ENCODE results near the gene AMPD3.

AMPD3 gene

DNA sequence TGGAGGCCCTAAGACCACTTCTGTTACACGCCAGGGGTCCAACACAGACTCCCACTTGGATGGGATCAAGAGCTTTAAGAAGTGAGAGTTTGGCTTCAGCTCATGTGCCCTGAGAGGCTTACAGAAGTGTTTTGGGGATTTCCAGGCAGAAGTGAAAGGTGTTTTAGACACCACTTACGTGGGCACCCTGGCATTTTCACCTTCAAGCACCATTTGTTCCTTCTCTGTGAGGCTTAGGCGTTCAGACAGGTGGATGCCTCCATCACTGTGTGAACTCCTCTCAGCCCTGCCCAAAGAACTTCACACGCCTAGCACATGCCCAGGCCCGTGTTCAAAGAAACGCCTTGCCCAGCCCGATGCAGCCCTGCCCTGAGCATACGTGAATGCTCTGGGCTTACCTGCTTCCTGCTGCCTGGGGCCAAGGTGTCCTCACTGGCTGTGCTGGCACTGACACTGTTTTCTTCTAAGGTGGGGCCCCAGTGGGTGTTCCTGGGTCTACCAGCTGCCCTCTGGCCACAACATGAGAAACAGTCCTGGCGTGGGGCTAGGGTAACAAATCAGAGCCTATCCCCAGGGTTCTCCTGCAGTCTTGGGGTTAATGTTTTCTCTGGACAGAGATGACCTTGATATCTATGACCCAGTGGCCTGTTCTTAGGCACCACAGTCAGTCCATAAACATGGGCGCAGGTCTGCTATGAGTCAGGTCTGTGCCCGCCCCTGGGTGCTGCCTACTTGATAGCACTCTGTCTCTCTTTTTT, 34.0 kb downstream of the AMPD3 start:
- Histone ChIP-seq H3K79me2 (ENCODE audit: control insufficient read depth, insufficient read depth, low read length, unreplicated experiment) (no peaks in the 10 kb centered on the region), H3K4me3 (ENCODE audit: low read depth, low read length) (no peak overlapping the region), H3K27ac (ENCODE audit: low read depth, low read length) (no peak overlapping the region), H3K27me3 (ENCODE audit: insufficient read depth, low read length) (no peaks in the 10 kb centered on the region), H2AFZ (ENCODE audit: low read length, unreplicated experiment) (no peak overlapping the region), H3K36me3 (ENCODE audit: insufficient read depth, low read length) (peaks cover 3% of the 10 kb centered on the region; the same call in 1 of the 2 replicates), H3K4me1 (ENCODE audit: control insufficient read depth, insufficient read depth, low read length, unreplicated experiment) (peaks cover 24% of the 10 kb centered on the region)

DNA sequence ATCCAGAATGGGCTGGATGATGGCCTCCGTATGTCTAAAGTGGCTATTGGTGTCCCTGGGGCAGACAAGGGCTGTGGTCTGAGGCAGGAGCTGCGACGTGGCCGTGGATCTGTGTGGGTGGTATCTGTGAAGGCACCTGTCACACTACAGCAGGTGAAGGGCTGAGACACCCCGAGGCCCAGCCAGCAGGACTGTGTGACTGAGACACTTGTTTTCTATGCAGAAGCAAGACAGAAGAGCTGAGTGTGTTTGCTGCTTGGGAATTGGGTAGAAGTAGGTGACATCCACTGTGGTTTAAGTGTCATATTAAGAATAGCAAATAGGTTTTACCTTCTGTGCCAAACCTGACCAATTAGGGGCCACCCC, 35.0 kb downstream of the AMPD3 start:
- H3K27me3 ChIP-seq (ENCODE audit: insufficient read depth, low read length), result no peaks in the 10 kb centered on the region
- H3K27ac ChIP-seq (ENCODE audit: low read depth, low read length), result peak overlapping the region; percentile 88
- H3K4me1 ChIP-seq (ENCODE audit: control insufficient read depth, insufficient read depth, low read length, unreplicated experiment), result peaks cover 24% of the 10 kb centered on the region
- H3K79me2 ChIP-seq (ENCODE audit: control insufficient read depth, insufficient read depth, low read length, unreplicated experiment), result no peaks in the 10 kb centered on the region
- H2AFZ ChIP-seq (ENCODE audit: low read length, unreplicated experiment), result no peak overlapping the region
- H3K4me3 ChIP-seq (ENCODE audit: low read depth, low read length), result no peak overlapping the region
- H3K36me3 ChIP-seq (ENCODE audit: insufficient read depth, low read length), result peaks cover 5% of the 10 kb centered on the region; the same call in 1 of the 2 replicates

DNA sequence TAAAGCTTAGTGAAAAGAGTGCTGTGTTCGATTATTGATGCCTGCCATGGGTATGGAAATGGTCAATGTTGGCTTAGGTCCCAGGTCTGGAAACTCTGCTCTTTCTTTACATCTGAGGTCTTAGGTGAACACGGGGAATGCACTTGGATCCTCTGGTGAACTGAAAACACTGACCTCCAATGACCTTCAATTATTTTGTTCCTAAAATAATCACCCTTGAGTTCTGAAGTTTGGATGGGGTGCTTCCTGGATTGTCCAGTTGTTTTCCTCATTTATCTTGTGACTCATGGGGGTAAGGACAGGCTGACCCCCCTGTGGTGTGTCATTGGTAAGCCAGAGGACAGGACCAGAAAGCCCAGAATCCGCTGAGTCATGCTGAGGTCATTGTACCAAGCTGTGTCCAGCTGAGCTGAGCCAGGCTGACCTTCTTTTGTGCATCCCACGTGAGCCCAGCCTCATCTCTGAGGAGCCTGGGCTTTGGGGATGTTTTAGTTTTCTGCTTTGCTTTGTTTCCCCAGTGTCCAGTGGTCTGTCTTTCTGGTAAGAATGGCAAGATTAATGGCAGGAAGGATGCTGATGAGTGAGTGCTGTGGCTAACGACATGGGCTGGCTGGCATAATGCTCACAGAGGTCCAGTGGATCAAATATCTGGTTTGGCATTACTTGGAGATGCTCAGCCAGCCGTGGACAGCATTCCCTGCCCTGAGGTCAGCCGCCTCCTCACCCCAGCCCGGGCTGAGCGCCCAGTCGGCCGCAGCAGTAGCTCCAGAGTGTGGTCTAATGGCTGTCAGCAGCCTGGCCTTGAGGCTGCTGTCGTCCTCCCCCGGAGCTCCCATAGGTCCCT, 35.6 kb downstream of the AMPD3 start:
- Histone ChIP-seq H2AFZ (ENCODE audit: low read length, unreplicated experiment) (peak overlapping the region; percentile 3), H3K79me2 (ENCODE audit: control insufficient read depth, insufficient read depth, low read length, unreplicated experiment) (no peaks in the 10 kb centered on the region), H3K4me3 (ENCODE audit: low read depth, low read length) (peak overlapping the region; percentile 12; the same call in 1 of the 2 replicates), H3K4me1 (ENCODE audit: control insufficient read depth, insufficient read depth, low read length, unreplicated experiment) (peaks cover 24% of the 10 kb centered on the region), H3K36me3 (ENCODE audit: insufficient read depth, low read length) (peaks cover 5% of the 10 kb centered on the region; the same call in 1 of the 2 replicates), H3K27me3 (ENCODE audit: insufficient read depth, low read length) (no peaks in the 10 kb centered on the region), H3K27ac (ENCODE audit: low read depth, low read length) (peak overlapping the region; percentile 88)

DNA sequence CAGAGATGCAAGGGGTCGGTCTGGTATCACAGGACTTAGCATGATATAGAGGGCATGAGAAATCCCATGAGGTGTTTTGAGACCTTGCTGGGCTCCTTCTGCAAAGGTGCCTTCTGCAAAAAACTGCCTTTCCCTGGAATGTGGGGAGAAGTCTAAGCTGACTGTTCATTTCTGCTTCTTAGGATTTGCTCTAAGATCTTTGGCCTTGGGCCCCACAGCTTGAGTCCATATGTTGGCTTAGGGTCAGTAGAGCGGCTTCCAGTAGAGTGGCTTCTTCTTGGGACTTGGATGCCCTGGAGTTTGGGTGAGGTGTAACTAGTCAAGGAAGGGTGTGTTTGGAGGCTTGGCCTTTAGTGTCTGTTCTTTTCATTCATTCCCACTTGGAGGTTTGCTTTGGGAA, 37.0 kb downstream of the AMPD3 start:
- Histone ChIP-seq H3K4me3 (ENCODE audit: low read depth, low read length) (no peak overlapping the region), H3K27me3 (ENCODE audit: insufficient read depth, low read length) (no peaks in the 10 kb centered on the region), H3K79me2 (ENCODE audit: control insufficient read depth, insufficient read depth, low read length, unreplicated experiment) (no peaks in the 10 kb centered on the region), H3K36me3 (ENCODE audit: insufficient read depth, low read length) (peaks cover 5% of the 10 kb centered on the region; the same call in 1 of the 2 replicates), H2AFZ (ENCODE audit: low read length, unreplicated experiment) (no peak overlapping the region), H3K27ac (ENCODE audit: low read depth, low read length) (peak overlapping the region; percentile 88), H3K4me1 (ENCODE audit: control insufficient read depth, insufficient read depth, low read length, unreplicated experiment) (peaks cover 24% of the 10 kb centered on the region)

DNA sequence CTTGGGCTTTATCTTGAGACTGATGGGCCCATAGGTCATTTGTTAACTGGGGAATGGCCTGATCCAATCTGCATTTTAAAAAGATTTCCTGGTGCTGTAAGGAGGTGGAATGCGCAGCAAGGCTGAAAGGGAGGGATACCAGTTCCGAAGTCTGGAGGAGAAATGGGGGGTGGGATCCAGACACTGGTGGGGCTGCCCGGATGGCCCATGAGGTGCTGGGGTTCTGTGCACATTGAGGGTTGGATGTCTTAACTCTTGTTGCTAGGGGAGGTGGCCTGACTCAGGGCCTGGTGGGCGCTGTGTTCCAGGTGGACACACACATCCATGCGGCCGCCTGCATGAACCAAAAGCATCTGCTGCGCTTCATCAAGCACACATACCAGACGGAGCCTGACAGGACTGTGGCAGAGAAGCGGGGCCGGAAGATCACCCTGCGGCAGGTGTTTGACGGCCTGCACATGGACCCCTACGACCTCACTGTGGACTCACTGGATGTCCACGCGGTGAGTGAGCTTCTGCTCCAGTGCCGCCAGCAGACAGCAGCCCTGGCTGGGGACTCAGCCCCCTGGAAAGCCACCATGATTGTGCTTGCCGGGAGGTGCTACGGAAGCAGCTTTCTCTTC, 38.1 kb downstream of the AMPD3 start:
- Histone ChIP-seq H3K36me3 (ENCODE audit: insufficient read depth, low read length) (peaks cover 5% of the 10 kb centered on the region; the same call in 1 of the 2 replicates), H3K27me3 (ENCODE audit: insufficient read depth, low read length) (no peaks in the 10 kb centered on the region), H2AFZ (ENCODE audit: low read length, unreplicated experiment) (no peak overlapping the region), H3K79me2 (ENCODE audit: control insufficient read depth, insufficient read depth, low read length, unreplicated experiment) (no peaks in the 10 kb centered on the region), H3K27ac (ENCODE audit: low read depth, low read length) (no peak overlapping the region), H3K4me3 (ENCODE audit: low read depth, low read length) (no peak overlapping the region), H3K4me1 (ENCODE audit: control insufficient read depth, insufficient read depth, low read length, unreplicated experiment) (peaks cover 24% of the 10 kb centered on the region)

DNA sequence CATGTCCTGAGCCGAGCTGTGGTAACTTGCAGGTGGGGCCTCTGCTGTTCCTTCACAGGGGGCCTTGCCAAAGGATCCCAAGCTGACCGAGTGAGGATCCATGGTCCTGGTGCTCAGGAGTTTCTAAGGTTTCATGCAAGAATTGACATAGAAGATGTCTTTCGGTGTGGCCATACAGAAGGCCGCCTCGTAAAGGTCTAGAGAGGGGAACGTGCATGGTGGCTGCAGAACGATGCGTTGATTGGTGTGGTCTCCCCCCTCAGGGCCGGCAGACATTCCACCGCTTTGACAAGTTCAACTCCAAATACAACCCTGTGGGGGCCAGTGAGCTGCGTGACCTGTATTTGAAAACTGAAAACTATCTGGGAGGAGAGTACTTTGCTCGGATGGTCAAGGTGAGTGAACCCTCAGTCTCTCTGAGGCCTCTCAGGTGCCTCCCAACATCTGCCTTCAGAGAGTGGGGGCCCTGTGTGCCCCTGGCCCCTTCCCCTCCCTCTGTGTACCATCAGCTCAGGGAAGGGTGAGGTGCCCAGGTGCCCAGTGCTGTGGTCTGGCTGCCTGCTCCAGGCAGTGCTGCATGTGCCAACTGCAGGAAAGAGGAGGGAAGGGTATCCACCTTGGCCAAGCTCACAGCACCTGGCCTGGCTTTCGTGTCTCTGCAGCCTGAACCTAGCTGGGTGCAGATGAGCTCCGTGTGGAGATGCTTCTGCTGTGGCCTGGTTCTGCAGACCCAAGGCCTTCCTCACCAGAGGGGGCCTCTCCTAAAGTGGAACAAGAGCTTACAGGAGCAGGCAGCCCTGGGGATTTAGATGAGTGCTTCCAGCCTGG, 39.8 kb downstream of the AMPD3 start:
- no peak overlapping the region for H3K4me3 ChIP-seq (ENCODE audit: low read depth, low read length)
- peaks cover 5% of the 10 kb centered on the region; the same call in 1 of the 2 replicates for H3K36me3 ChIP-seq (ENCODE audit: insufficient read depth, low read length)

DNA sequence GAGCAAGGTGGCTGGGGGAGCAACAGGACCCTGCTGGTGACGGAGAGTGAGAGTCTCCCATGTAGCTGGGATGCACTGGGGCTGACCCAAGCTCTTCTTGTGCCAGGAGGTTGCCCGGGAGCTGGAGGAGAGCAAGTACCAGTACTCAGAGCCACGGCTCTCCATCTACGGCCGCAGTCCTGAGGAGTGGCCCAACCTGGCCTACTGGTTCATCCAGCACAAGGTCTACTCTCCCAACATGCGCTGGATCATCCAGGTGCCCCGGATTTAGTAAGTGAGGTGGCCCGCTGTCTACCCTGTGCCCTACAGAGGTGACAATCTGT, 40.4 kb downstream of the AMPD3 start:
- Histone ChIP-seq H3K27ac (ENCODE audit: low read depth, low read length) (no peak overlapping the region), H3K79me2 (ENCODE audit: control insufficient read depth, insufficient read depth, low read length, unreplicated experiment) (no peaks in the 10 kb centered on the region), H2AFZ (ENCODE audit: low read length, unreplicated experiment) (no peak overlapping the region), H3K36me3 (ENCODE audit: insufficient read depth, low read length) (peaks cover 5% of the 10 kb centered on the region; the same call in 1 of the 2 replicates), H3K4me3 (ENCODE audit: low read depth, low read length) (no peak overlapping the region), H3K27me3 (ENCODE audit: insufficient read depth, low read length) (no peaks in the 10 kb centered on the region), H3K4me1 (ENCODE audit: control insufficient read depth, insufficient read depth, low read length, unreplicated experiment) (peaks cover 16% of the 10 kb centered on the region)

More for the DNA sequence above, 39.8 kb downstream of the AMPD3 start:
- Histone ChIP-seq H3K4me1 (ENCODE audit: control insufficient read depth, insufficient read depth, low read length, unreplicated experiment) (peaks cover 22% of the 10 kb centered on the region), H3K27ac (ENCODE audit: low read depth, low read length) (no peak overlapping the region), H2AFZ (ENCODE audit: low read length, unreplicated experiment) (no peak overlapping the region), H3K79me2 (ENCODE audit: control insufficient read depth, insufficient read depth, low read length, unreplicated experiment) (no peaks in the 10 kb centered on the region), H3K27me3 (ENCODE audit: insufficient read depth, low read length) (no peaks in the 10 kb centered on the region)

DNA sequence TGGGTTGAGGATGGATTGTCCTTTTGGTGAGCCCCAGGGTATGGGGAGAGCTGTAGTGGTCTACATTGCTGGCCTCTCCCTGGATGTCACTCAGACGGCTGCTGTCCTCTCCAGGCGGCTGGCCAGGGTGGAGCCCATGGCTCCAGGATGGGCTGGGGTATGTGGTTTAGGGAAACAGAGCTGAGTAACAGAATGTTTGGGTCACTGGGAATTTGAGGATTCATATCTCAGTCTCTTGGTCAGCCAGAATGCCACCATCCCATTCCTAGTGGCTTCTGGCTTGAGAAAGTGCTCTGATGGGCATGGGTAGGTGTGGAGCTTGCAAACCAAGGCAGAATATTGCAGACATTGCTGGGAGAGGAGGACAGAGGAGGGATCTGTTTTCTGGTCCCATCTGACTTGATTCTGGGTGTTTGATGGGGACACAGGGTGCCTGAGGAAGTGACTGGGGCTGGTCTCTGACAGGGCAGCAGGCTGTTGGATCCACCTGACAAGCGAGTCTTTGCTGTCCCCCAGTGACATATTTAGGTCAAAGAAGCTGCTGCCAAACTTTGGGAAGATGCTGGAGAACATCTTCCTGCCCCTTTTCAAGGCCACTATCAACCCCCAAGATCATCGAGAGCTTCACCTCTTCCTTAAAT, 41.4 kb downstream of the AMPD3 start:
- Histone ChIP-seq H3K27me3 (ENCODE audit: insufficient read depth, low read length) (no peaks in the 10 kb centered on the region), H3K27ac (ENCODE audit: low read depth, low read length) (no peak overlapping the region), H2AFZ (ENCODE audit: low read length, unreplicated experiment) (no peak overlapping the region), H3K79me2 (ENCODE audit: control insufficient read depth, insufficient read depth, low read length, unreplicated experiment) (no peaks in the 10 kb centered on the region), H3K4me3 (ENCODE audit: low read depth, low read length) (no peak overlapping the region), H3K36me3 (ENCODE audit: insufficient read depth, low read length) (peaks cover 5% of the 10 kb centered on the region; the same call in 1 of the 2 replicates), H3K4me1 (ENCODE audit: control insufficient read depth, insufficient read depth, low read length, unreplicated experiment) (peaks cover 8% of the 10 kb centered on the region)

DNA sequence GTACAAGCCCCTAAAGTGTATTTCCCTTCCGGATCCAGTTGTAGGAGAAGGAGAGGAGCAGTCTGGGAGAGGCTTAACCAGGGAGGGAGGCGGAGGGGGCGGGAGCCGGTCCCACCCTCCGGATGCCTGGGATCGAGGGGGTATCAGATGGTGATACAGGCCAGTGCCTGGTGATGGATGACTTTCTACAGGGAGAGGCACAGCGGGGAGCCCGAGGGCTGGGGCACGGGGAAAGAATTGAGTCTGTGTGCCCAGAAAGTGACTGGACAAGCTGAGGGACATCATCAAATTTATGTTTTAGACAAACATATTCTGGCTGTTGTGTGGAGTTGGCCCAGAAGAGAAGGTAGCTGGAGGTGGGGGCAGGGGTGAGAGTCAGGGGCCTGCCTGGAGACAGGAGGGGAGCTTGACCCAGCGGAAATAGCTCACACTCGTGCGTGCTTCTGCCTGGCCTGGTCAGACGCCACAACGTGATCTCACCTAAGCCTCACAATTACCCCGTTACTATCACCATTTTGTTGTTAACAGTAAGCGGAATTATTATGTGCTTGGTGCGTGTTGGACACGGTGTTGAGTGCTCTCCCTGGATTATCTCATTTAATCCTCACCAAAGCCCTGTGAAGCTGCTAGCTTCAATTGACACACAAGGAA, 42.4 kb downstream of the AMPD3 start:
- H3K4me1 ChIP-seq (ENCODE audit: control insufficient read depth, insufficient read depth, low read length, unreplicated experiment), result no peaks in the 10 kb centered on the region
- no peaks in the 10 kb centered on the region for H3K27me3 ChIP-seq (ENCODE audit: insufficient read depth, low read length)
- H3K79me2 ChIP-seq (ENCODE audit: control insufficient read depth, insufficient read depth, low read length, unreplicated experiment), result no peaks in the 10 kb centered on the region
- H3K27ac ChIP-seq (ENCODE audit: low read depth, low read length), result no peak overlapping the region
- H3K36me3 ChIP-seq (ENCODE audit: insufficient read depth, low read length), result peaks cover 5% of the 10 kb centered on the region; the same call in 1 of the 2 replicates
- no peak overlapping the region for H2AFZ ChIP-seq (ENCODE audit: low read length, unreplicated experiment)
- H3K4me3 ChIP-seq (ENCODE audit: low read depth, low read length), result no peak overlapping the region

Data from ACC112 (cell line).